ENCODE data around the gene CDS2. TPM values are rescaled to one million over a fixed set of nuclear protein-coding genes. Genes with fewer than 3 reads are reported as not detected.

Gene CDS2
- total and polyA plus RNA-seq, 10 of the 15 experiments (the other 5 are each of a cell fraction or from before 2014, with no cell fraction given), result 11.5 to 94.7 (median 23.1) TPM

DNA sequence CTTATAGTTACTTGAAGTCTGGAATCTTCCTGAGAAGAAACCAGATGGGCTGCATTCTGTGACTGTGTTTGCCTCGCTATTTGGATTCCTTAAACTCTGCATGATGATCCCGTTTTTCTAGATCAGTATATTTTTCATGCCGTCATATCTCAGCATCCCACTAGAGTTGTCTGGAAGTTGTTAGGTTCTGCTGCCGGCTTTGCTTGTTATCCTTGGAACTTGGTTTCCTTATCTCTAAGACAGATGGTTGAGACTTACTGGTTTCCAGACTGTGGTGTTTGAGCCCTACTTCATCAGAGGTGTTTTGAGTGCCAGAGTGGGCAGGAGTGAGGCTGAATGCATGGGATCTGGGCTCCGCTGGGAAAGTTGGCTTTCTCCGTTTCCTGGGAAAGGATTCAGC is 50.3 kb downstream of the CDS2 start (continued):
- no peak for TF ChIP-seq KAT2A (conservative IDR thresholded peaks at IDR 0.05; ENCODE audit: control insufficient read depth, low read depth, low read length)
- no peak for TF ChIP-seq SUZ12 (IDR thresholded peaks at IDR 0.05; ENCODE audit: unreplicated experiment)
- no peak for TF ChIP-seq GATAD2B (conservative IDR thresholded peaks at IDR 0.05; ENCODE audit: low read depth)
- TF ChIP-seq RELB (IDR thresholded peaks at IDR 0.05; ENCODE audit: low read depth), result no peak
- no peak for TF ChIP-seq ZBTB11 (CRISPR knock-in tag; IDR thresholded peaks at IDR 0.05)
- TF ChIP-seq POLR2AphosphoS5 (IDR thresholded peaks at IDR 0.05; ENCODE audit: low read length), result no peak
- TF ChIP-seq, protein P1, sequence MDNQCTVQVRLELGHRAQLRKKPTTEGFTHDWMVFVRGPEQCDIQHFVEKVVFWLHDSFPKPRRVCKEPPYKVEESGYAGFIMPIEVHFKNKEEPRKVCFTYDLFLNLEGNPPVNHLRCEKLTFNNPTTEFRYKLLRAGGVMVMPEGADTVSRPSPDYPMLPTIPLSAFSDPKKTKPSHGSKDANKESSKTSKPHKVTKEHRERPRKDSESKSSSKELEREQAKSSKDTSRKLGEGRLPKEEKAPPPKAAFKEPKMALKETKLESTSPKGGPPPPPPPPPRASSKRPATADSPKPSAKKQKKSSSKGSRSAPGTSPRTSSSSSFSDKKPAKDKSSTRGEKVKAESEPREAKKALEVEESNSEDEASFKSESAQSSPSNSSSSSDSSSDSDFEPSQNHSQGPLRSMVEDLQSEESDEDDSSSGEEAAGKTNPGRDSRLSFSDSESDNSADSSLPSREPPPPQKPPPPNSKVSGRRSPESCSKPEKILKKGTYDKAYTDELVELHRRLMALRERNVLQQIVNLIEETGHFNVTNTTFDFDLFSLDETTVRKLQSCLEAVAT (IDR thresholded peaks at IDR 0.05), result no peak
- no peak for TF ChIP-seq ZNF622 (IDR thresholded peaks at IDR 0.05)
- no peak for TF ChIP-seq MYC (IDR thresholded peaks at IDR 0.05; ENCODE audit: insufficient read depth, insufficient read length, insufficient replicate concordance, low read length, severe bottlenecking)
- no peak for TF ChIP-seq CHD2 (IDR thresholded peaks at IDR 0.05; ENCODE audit: borderline replicate concordance, low read depth, low read length)

Measured in GM12878 (cell line).